T-helper 2 cell treated with Interferon-gamma antibody and Interleukin-4, amounts not matched to agents 100 ng/mL and 5 ng/mL, for 36 hours (primary cell): ENCODE measurements around the gene RXRB. TPM values are rescaled to one million over a fixed set of nuclear protein-coding genes. Genes with fewer than 3 reads are reported as not detected.
"Not testable (repeated sequence)": the region's sequence is repeated elsewhere in the genome, so short reads cannot be mapped to it uniquely, and the experiment has no call there.

Source experiments
- intact Hi-C: fragments of 100-400 bp; cut with micrococcal nuclease; formaldehyde crosslinking; loops from one replicate; pipeline ENCODE4 v1.15.1; 2023
- total RNA-seq: library from RNA; stranded (reverse); gene quantifications from 2 replicates; pipeline ENCODE4 v1.2.3, GENCODE V29; 2022

RXRB gene
- total RNA-seq, result 41.5 and 41.9 TPM in 2 replicates

GRCh38 chr6:33200219-33201146 is at the start of gene RXRB, which contains the start of gene SLC39A7:
Gene RXRB (minus strand): TSS chr6:33200665. CDS start chr6:33200476, 189 bp downstream.
Gene SLC39A7 (plus strand): TSS chr6:33200867. CDS start chr6:33201246, 379 bp downstream.
- intact Hi-C loops, result loop anchor here (1.0 to 5.0 kb wide), 7 partner anchors 8 to 348 kb away; partner anchors contain the start of genes BRD2, RING1, TAP1 and TAPBP

- intact Hi-C loops, result loop anchor here (1.0 kb wide), 2 partner anchors 21 to 50 kb away; partner anchors contain the start of genes RXRB, SLC39A7 and VPS52
Measured at GRCh38 chr6:33249732-33250630, 49.5 kb upstream of the RXRB start.

GRCh38 chr6:33248932-33249731 is 48.7 kb upstream of the RXRB start:
- intact Hi-C loops, result loop anchor here (1.0 kb wide), 6 partner anchors 22 to 235 kb away; partner anchors contain the start of genes RING1, RXRB, SLC39A7 and VPS52

GRCh38 chr6:33248643-33248931 is 48.1 kb upstream of the RXRB start:
- intact Hi-C loops, result loop anchor here (1.0 kb wide), 4 partner anchors 40 to 234 kb away; partner anchors contain the start of gene RING1

- intact Hi-C loops, result loop anchor here (1.0 kb wide), 4 partner anchors 40 to 234 kb away; partner anchors contain the start of gene RING1
Measured at GRCh38 chr6:33247977-33248642, 47.6 kb upstream of the RXRB start.

- intact Hi-C loops, result no loop called here
Measured at GRCh38 chr6:33243476-33243875, 43.0 kb upstream of the RXRB start.

GRCh38 chr6:33241968-33242367 is 41.5 kb upstream of the RXRB start:
- intact Hi-C loops, result no loop called here

- intact Hi-C loops, result no loop called here
Measured at GRCh38 chr6:33237741-33238140, 37.3 kb upstream of the RXRB start.

GRCh38 chr6:33236852-33237251 is 36.4 kb upstream of the RXRB start:
- intact Hi-C loops, result no loop called here

- intact Hi-C loops, result no loop called here
Measured at GRCh38 chr6:33236328-33236727, 35.9 kb upstream of the RXRB start.

- intact Hi-C loops, result no loop called here
Measured at GRCh38 chr6:33235221-33235634, 34.8 kb upstream of the RXRB start.

GRCh38 chr6:33226503-33227120 is 26.1 kb upstream of the RXRB start:
- intact Hi-C loops, result not testable (repeated sequence)

- intact Hi-C loops, result no loop called here
Measured at GRCh38 chr6:33217681-33218080, 17.2 kb upstream of the RXRB start.

- intact Hi-C loops, result no loop called here
Measured at GRCh38 chr6:33217246-33217645, 16.8 kb upstream of the RXRB start.

- intact Hi-C loops, result no loop called here
Measured at GRCh38 chr6:33216117-33216649, 15.7 kb upstream of the RXRB start.

GRCh38 chr6:33215271-33216116 is 15.0 kb upstream of the RXRB start:
- intact Hi-C loops, result no loop called here

- intact Hi-C loops, result no loop called here
Measured at GRCh38 chr6:33213989-33214335, 13.5 kb upstream of the RXRB start.

GRCh38 chr6:33213166-33213988 is 12.9 kb upstream of the RXRB start:
- intact Hi-C loops, result no loop called here
